HCT116 (cell line): ENCODE results near the gene KNCN.

Experiments used
- CTCF ChIP-seq, 3 experiments: fragments of 200-600 bp in 1 of 3; sonication (generic) in 1 of 3; IDR thresholded peaks in 2 of 3; conservative IDR thresholded peaks in 1 of 3; 2 replicates each; pipeline ENCODE4 v1.5.1; 2012 to 2017; ENCODE audit warnings: low read depth in 2 of 3, low read length in 2 of 3, antibody characterized with exemption in 1 of 3, borderline replicate concordance in 1 of 3, control low read depth in 1 of 3, mild to moderate bottlenecking in 1 of 3, mixed read lengths in 1 of 3, mixed run types in 1 of 3, moderate library complexity in 1 of 3; ENCODE audit not compliant: insufficient read depth in 1 of 3
- JUND ChIP-seq: IDR thresholded peaks from 2 replicates; pipeline ENCODE4 v1.6.1; 2012
- POLR2A ChIP-seq: IDR thresholded peaks from 2 replicates; pipeline ENCODE4 v1.7.0; 2011; ENCODE audit warnings: borderline replicate concordance; ENCODE audit not compliant: insufficient read depth, insufficient read length; ENCODE audit errors: extremely low read depth
- POLR2AphosphoS5 ChIP-seq: IDR thresholded peaks from 2 replicates; pipeline ENCODE4 v1.6.1; 2011; ENCODE audit warnings: mild to moderate bottlenecking, low read depth, low read length, moderate library complexity
- REST ChIP-seq: IDR thresholded peaks from 2 replicates; pipeline ENCODE4 v1.6.1; 2012; ENCODE audit warnings: low read depth
- SIN3A ChIP-seq: IDR thresholded peaks from 2 replicates; pipeline ENCODE4 v1.6.1; 2012; ENCODE audit warnings: low read depth
- ZBTB33 ChIP-seq: IDR thresholded peaks from 2 replicates; pipeline ENCODE4 v1.6.1; 2011; ENCODE audit warnings: mild to moderate bottlenecking, low read length, moderate library complexity; ENCODE audit not compliant: insufficient replicate concordance; ENCODE audit errors: extremely low read depth
- TF ChIP-seq, protein P1 (sequence below): IDR thresholded peaks from 2 replicates; pipeline ENCODE4 v1.6.1; 2012

DNA sequence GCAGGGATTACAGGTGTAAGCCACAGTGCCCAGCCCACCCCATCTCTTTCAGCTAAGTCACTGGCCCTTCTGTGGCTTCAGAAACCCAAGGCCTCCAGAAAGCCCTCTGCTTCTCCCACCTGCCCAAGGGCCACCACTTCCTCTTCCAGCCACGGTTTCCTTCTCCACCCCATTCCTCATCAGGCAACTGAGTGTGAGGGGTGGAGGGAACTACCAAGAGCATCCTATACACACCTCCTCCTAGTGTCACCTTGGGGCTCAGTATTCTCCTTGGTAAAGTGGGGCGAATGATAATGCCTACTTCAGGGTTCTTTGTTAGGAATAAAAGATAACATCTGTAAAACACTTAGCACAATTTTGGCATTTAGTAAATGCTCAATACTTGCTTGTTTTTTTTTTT, 30.0 kb downstream of the KNCN start:
- TF ChIP-seq CTCF (IDR thresholded peaks at IDR 0.05 in 2 of 3, conservative IDR thresholded peaks at IDR 0.05 in 1 of 3; ENCODE audit: borderline replicate concordance in 1 of 3, insufficient read depth in 1 of 3, low read depth in 2 of 3, low read length in 2 of 3) (no peak), POLR2AphosphoS5 (no peak), ZBTB33 (no peak), POLR2A (no peak), SIN3A (no peak), JUND (no peak), REST (no peak)
- TF ChIP-seq, protein P1, sequence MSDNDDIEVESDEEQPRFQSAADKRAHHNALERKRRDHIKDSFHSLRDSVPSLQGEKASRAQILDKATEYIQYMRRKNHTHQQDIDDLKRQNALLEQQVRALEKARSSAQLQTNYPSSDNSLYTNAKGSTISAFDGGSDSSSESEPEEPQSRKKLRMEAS = no peak
